Measurements from ENCODE around the gene DKK1.

DNA sequence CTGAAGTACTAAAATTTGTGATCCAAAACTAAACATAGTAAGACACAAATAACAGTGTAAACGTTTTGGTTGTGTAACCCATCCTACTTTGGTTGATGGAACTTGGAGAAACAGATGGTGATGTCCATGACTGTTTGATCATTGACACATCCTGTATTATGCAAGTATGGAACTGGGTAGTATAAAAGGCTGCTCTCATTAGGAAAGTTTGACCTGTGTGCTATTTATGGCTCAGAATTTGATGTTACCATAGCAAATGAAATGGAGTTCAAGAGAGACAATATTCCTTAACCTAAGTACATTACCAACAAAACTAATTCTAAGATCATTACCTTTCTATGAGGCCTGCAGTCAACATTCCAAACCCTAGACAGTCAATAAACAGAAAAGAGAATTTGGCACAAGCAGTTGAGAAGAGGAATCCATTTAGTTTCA is 39.9 kb downstream of the DKK1 start:
- TF ChIP-seq, protein P1, sequence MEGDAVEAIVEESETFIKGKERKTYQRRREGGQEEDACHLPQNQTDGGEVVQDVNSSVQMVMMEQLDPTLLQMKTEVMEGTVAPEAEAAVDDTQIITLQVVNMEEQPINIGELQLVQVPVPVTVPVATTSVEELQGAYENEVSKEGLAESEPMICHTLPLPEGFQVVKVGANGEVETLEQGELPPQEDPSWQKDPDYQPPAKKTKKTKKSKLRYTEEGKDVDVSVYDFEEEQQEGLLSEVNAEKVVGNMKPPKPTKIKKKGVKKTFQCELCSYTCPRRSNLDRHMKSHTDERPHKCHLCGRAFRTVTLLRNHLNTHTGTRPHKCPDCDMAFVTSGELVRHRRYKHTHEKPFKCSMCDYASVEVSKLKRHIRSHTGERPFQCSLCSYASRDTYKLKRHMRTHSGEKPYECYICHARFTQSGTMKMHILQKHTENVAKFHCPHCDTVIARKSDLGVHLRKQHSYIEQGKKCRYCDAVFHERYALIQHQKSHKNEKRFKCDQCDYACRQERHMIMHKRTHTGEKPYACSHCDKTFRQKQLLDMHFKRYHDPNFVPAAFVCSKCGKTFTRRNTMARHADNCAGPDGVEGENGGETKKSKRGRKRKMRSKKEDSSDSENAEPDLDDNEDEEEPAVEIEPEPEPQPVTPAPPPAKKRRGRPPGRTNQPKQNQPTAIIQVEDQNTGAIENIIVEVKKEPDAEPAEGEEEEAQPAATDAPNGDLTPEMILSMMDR (IDR thresholded peaks at IDR 0.05; ENCODE audit: insufficient read depth, low read depth, low read length), result no peak
- TF ChIP-seq EZH2 (IDR thresholded peaks at IDR 0.05; ENCODE audit: insufficient read depth, low read length), result no peak

All from astrocyte (in vitro differentiated cells and primary cell).